Loucy (cell line): Measurements from ENCODE around the gene N4BP2L1.

ENCODE experiments used
- EZH2phosphoT487 ChIP-seq: fragments of 200-600 bp; IDR thresholded peaks from 2 replicates; pipeline ENCODE4 v1.6.1; 2018; ENCODE audit warnings: antibody characterized with exemption, mild to moderate bottlenecking, moderate library complexity, borderline replicate concordance
- TF ChIP-seq, protein P1 (sequence below): fragments of 200-600 bp; sonication (generic); conservative IDR thresholded peaks from 2 replicates; pipeline ENCODE4 v1.5.1; 2014; ENCODE audit warnings: mild to moderate bottlenecking, antibody characterized with exemption, low read length

DNA sequence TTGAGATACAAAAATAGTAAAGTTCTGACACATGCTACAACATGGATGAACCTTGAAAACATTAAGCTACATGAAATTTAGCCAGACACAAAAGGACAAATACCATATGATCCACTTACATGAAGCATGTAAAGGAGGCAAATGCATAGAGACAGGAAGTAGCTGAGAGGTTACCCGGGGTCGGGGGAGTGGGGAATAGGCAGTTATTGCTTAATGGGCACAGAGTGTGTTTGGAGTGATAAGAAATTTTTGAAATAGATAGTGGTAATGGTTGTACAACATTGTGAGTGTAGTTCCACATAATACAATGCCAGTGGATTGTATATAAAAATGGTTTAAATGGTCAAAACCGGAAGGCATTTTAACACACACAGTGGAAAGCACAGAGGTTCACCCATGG, 4.3 kb downstream of the N4BP2L1 start:
- TF ChIP-seq, protein P1, sequence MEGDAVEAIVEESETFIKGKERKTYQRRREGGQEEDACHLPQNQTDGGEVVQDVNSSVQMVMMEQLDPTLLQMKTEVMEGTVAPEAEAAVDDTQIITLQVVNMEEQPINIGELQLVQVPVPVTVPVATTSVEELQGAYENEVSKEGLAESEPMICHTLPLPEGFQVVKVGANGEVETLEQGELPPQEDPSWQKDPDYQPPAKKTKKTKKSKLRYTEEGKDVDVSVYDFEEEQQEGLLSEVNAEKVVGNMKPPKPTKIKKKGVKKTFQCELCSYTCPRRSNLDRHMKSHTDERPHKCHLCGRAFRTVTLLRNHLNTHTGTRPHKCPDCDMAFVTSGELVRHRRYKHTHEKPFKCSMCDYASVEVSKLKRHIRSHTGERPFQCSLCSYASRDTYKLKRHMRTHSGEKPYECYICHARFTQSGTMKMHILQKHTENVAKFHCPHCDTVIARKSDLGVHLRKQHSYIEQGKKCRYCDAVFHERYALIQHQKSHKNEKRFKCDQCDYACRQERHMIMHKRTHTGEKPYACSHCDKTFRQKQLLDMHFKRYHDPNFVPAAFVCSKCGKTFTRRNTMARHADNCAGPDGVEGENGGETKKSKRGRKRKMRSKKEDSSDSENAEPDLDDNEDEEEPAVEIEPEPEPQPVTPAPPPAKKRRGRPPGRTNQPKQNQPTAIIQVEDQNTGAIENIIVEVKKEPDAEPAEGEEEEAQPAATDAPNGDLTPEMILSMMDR: no peak
- TF ChIP-seq EZH2phosphoT487: no peak
